DND-41 (cell line): ENCODE data around the gene LRRFIP2.
"Not testable (repeated sequence)": the region's sequence is repeated elsewhere in the genome, so short reads cannot be mapped to it uniquely, and the experiment has no call there.

Experiments used
- ATAC-seq: fragments of 200-7000 bp; cut with Tn5 transposase; 3 replicates; pipeline ENCODE4 v1.9.1; 2021; ENCODE audit warnings: low read depth; ENCODE audit not compliant: insufficient read depth
- DNase-seq: peaks from one replicate; pipeline ENCODE4 v3.0.0-alpha.2; 2020
- H2AFZ ChIP-seq: 2 replicates; pipeline ENCODE4 v1.6.0; 2012; ENCODE audit warnings: low read depth, low read length
- H3K27ac ChIP-seq: 2 replicates; pipeline ENCODE4 v1.5.1; 2012; ENCODE audit warnings: low read length, inconsistent platforms
- H3K27me3 ChIP-seq: fragments of 200-600 bp; sonication (generic); 2 replicates; pipeline ENCODE4 v1.6.0; 2012; ENCODE audit warnings: low read length, mild to moderate bottlenecking, inconsistent platforms; ENCODE audit not compliant: insufficient read depth, poor library complexity
- H3K36me3 ChIP-seq: 2 replicates; pipeline ENCODE4 v1.5.1; 2012; ENCODE audit warnings: low read length, inconsistent platforms; ENCODE audit not compliant: insufficient read depth
- H3K4me1 ChIP-seq: 2 replicates; pipeline ENCODE4 v1.5.1; 2012; ENCODE audit warnings: mild to moderate bottlenecking, low read length; ENCODE audit not compliant: insufficient read depth
- H3K4me2 ChIP-seq: 2 replicates; pipeline ENCODE4 v1.6.0; 2012; ENCODE audit warnings: mild to moderate bottlenecking, moderate library complexity, low read length, inconsistent platforms; ENCODE audit not compliant: insufficient read depth
- H3K4me3 ChIP-seq, 2 experiments: fragments of 200-600 bp in 1 of 2; shearing (Covaris generic) in 1 of 2; 2 replicates each; pipeline ENCODE4 v1.5.1; 2012 to 2016; ENCODE audit warnings: inconsistent platforms in 2 of 2, low read length in 2 of 2, mild to moderate bottlenecking in 2 of 2, low read depth in 1 of 2, moderate library complexity in 1 of 2
- H3K79me2 ChIP-seq: 2 replicates; pipeline ENCODE4 v1.6.0; 2012; ENCODE audit warnings: low read length, inconsistent platforms; ENCODE audit not compliant: insufficient read depth
- H3K9ac ChIP-seq: 2 replicates; pipeline ENCODE4 v1.6.0; 2012; ENCODE audit warnings: low read depth, mild to moderate bottlenecking, inconsistent platforms, low read length, moderate library complexity
- H3K9me3 ChIP-seq: 2 replicates; pipeline ENCODE4 v1.5.1; 2012; ENCODE audit warnings: low read length, moderate library complexity, mild to moderate bottlenecking, inconsistent platforms; ENCODE audit not compliant: insufficient read depth, severe bottlenecking
- H4K20me1 ChIP-seq: 2 replicates; pipeline ENCODE4 v1.6.0; 2012; ENCODE audit warnings: low read length; ENCODE audit not compliant: insufficient read depth
- EZH2 ChIP-seq: IDR thresholded peaks from 3 replicates; pipeline ENCODE4 v1.6.1; 2012; ENCODE audit warnings: borderline replicate concordance, low read depth, mild to moderate bottlenecking, moderate library complexity, low read length, inconsistent platforms; ENCODE audit not compliant: severe bottlenecking
- TF ChIP-seq, protein P1 (sequence below): IDR thresholded peaks from 2 replicates; pipeline ENCODE4 v1.5.1; 2012; ENCODE audit warnings: borderline replicate concordance, low read length, moderate library complexity, mild to moderate bottlenecking; ENCODE audit not compliant: poor library complexity, severe bottlenecking; ENCODE audit errors: extremely low read depth

LRRFIP2 gene

GRCh38 chr3:37210230-37210629, 35.8 kb upstream of the LRRFIP2 start:
- no peak overlapping the region for H2AFZ ChIP-seq
- H3K79me2 ChIP-seq = no peaks in the 10 kb centered on the region
- no peak overlapping the region for H3K4me2 ChIP-seq
- DNase-seq = no peak
- TF ChIP-seq EZH2 = no peak
- TF ChIP-seq, protein P1, sequence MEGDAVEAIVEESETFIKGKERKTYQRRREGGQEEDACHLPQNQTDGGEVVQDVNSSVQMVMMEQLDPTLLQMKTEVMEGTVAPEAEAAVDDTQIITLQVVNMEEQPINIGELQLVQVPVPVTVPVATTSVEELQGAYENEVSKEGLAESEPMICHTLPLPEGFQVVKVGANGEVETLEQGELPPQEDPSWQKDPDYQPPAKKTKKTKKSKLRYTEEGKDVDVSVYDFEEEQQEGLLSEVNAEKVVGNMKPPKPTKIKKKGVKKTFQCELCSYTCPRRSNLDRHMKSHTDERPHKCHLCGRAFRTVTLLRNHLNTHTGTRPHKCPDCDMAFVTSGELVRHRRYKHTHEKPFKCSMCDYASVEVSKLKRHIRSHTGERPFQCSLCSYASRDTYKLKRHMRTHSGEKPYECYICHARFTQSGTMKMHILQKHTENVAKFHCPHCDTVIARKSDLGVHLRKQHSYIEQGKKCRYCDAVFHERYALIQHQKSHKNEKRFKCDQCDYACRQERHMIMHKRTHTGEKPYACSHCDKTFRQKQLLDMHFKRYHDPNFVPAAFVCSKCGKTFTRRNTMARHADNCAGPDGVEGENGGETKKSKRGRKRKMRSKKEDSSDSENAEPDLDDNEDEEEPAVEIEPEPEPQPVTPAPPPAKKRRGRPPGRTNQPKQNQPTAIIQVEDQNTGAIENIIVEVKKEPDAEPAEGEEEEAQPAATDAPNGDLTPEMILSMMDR = no peak
- H3K27me3 ChIP-seq = no peaks in the 10 kb centered on the region
- no peaks in the 10 kb centered on the region for H4K20me1 ChIP-seq
- H3K9me3 ChIP-seq = no peaks in the 10 kb centered on the region
- H3K4me1 ChIP-seq = no peaks in the 10 kb centered on the region
- no peak for ATAC-seq
- no peaks in the 10 kb centered on the region for H3K36me3 ChIP-seq
- no peak overlapping the region for H3K4me3 ChIP-seq
- no peak overlapping the region for H3K9ac ChIP-seq
- H3K27ac ChIP-seq = no peak overlapping the region

- not testable (repeated sequence) for H3K4me3 ChIP-seq, H4K20me1 ChIP-seq, H3K79me2 ChIP-seq, ATAC-seq, H2AFZ ChIP-seq, H3K4me2 ChIP-seq, H3K9me3 ChIP-seq, H3K4me1 ChIP-seq, H3K9ac ChIP-seq, H3K27ac ChIP-seq, DNase-seq, H3K36me3 ChIP-seq, H3K27me3 ChIP-seq
Measured at GRCh38 chr3:37208576-37208975, 34.2 kb upstream of the LRRFIP2 start.

- H3K4me2 ChIP-seq, H3K27me3 ChIP-seq, H3K27ac ChIP-seq, H3K36me3 ChIP-seq, H3K9me3 ChIP-seq, H3K79me2 ChIP-seq, H2AFZ ChIP-seq, ATAC-seq, H3K4me3 ChIP-seq, DNase-seq, H3K9ac ChIP-seq, H4K20me1 ChIP-seq, H3K4me1 ChIP-seq: not testable (repeated sequence)
Measured at GRCh38 chr3:37208008-37208407, 33.6 kb upstream of the LRRFIP2 start.

DNA sequence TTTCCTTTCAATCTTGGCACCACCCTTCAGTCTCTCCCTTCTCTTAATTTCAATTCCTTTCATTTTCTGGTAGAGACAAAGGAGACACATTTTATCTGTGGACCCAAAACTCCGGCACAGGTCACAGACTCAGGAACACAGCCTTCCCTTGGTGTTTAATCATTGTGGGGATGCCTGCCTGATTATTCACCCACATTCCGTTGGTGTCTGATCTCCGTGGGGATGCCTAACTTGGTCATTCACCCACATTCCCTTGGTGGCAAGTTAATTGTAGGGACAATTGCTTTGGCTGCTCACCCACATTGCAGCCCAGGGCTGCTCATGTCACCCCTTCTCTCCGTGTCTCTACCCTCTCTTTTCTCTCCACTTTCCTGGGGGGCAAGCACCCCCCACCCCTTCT, 31.7 kb upstream of the LRRFIP2 start:
- DNase-seq, H4K20me1 ChIP-seq, H3K4me3 ChIP-seq, H3K9ac ChIP-seq, H3K4me1 ChIP-seq, H3K36me3 ChIP-seq, H3K9me3 ChIP-seq, H3K27me3 ChIP-seq, H2AFZ ChIP-seq, H3K4me2 ChIP-seq, H3K27ac ChIP-seq, ATAC-seq, H3K79me2 ChIP-seq: not testable (repeated sequence)

DNA sequence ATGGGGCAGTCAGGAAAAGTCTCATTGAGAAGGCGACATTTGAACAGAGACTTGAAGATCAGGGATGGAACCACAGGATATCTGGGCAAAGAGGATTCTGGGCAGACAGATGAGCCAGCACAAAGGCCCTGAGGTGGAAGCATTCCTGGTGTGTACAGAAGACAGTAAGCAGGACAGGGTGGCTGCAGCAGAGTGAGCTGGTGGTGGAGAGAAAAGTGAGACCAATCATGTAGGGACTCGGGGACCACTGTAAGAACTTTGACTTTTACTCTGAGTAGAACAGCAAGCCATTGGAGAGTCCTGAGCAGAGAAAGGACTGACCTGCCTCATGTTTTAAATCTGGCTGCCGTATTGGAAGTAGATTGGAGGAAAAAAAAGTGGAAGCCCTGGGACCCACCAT, 29.9 kb upstream of the LRRFIP2 start:
- ATAC-seq = no peak
- no peak overlapping the region for H3K4me2 ChIP-seq

More for the DNA sequence above, 29.9 kb upstream of the LRRFIP2 start:
- no peak for TF ChIP-seq EZH2
- TF ChIP-seq, protein P1 = no peak
- Histone ChIP-seq H3K27ac (no peak overlapping the region), H4K20me1 (no peaks in the 10 kb centered on the region), H3K4me1 (no peaks in the 10 kb centered on the region), H3K9ac (no peak overlapping the region), H2AFZ (no peak overlapping the region), H3K27me3 (no peaks in the 10 kb centered on the region), H3K79me2 (no peaks in the 10 kb centered on the region), H3K9me3 (no peaks in the 10 kb centered on the region), H3K4me3 (no peak overlapping the region), H3K36me3 (no peaks in the 10 kb centered on the region)
- no peak for DNase-seq
